NCI-H1436 treated with DMSO at 0.1 percent for 48 hours (cell line): Measurements from ENCODE around the gene P2RX3.
"Not testable (repeated sequence)": the region's sequence is repeated elsewhere in the genome, so short reads cannot be mapped to it uniquely, and the experiment has no call there.

ENCODE experiments used
- DNase-seq: peaks from one replicate; lab custom pipeline; 2025; lab: John Stamatoyannopoulos, UW

P2RX3 gene

DNA sequence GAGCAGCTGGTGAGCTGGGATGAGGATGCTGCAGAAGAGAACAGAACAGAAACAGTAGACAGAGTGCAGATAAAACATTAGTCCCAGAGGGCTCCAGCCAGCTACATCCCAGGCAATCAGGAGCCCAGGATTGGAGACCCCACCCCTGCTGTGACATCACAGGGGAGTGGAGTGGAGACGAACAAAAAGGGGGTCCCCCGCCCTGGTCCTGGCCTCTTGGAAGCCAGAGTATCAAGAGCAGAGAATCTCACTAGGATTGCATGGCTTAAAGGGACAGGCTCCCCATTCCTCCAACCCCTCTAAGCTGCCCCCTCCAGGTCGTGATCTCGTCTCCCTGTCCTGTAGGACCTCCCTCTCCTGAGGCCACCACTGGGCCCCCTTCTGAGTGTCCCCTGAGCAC lies at the start of gene P2RX3:
Gene P2RX3, plus strand, starts transcription at position 211 of the 400 bp plus-strand sequence. CDS start 199 bp downstream, outside the sequence.
- DNase-seq, result no peak

- no peak for DNase-seq
Observed at GRCh38 chr11:57288771-57289579, 49.2 kb upstream of the P2RX3 start.

DNA sequence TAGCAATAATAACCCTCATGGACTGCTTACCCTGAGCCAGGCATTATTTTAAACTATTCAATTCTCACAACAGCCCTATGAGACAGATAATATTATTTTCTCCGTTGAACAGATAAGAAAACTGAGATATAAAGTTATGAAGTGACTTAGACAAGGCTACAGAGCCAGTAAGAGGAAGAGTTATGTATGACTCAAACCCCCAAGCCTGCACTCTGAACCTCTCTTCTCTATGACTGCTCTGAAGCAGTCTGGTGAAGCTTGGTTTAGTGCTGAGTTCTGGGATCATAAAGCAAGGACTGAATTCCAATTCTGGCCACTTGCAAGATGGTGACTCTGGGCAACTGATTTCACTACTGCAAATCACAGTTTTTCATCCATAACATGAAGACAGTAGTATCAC lies 47.9 kb upstream of the P2RX3 start:
- DNase-seq, result no peak

DNA sequence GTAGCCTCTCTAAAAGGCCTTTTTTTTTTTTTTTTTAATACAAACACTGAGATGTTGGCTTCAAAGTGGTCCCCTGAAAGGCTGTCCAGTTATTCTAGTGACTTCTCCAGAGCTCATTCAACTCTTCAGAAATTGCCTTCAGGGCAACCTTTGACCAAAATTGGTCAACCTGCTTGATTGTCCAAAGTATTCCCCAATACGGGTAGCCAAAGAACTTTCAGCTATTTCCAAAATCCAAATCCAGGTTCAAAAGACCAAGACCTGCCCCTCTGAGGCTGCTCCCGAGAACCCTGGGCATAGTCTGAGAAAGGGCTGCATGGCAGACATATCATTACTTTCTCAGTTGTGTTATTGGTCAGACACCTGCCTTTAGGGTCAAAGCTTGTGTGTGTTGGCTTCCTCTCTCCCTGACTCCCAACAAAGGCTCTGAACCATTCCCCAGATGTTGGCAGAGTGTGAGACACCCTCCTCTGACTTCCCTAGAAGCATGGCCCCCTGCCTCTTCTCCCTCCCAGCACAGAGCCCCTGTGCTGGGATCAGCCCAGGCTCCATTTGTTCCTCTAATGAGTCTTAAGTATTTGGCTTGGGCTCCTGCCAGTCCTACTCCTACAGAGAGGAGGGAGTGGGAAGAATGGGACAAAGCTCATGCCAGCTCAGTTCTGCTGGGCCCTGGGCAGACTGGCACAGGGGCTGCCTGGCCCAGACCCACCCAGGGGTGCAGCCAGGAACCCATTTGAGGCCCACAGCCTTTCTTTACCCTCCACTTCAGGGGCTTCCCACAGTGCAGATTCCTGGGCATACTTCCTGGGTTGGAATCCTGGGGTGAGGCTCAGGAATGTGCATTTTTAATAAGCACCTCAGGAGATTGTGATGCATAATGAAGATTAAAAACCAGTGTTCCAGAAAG lies 43.7 kb upstream of the P2RX3 start:
- no peak for DNase-seq

DNA sequence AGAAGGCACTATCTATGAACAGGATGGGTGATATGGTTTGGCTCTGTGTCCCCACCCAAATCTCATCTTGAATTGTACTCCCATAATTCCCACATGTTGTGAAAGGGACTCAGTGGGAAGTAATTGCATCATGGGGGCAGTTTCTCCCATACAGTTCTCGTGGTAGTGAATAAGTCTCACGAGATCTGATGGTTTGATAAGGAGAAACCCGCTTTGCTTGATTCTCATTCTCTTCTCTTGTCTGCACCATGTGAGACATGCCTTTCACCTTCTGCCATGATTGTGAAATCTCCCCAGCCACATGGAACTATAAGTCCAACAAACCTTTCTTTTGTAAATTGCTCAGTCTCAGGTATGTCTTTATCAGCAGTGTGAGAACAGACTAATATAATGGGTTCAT lies 41.9 kb upstream of the P2RX3 start:
- DNase-seq, result not testable (repeated sequence)

DNA sequence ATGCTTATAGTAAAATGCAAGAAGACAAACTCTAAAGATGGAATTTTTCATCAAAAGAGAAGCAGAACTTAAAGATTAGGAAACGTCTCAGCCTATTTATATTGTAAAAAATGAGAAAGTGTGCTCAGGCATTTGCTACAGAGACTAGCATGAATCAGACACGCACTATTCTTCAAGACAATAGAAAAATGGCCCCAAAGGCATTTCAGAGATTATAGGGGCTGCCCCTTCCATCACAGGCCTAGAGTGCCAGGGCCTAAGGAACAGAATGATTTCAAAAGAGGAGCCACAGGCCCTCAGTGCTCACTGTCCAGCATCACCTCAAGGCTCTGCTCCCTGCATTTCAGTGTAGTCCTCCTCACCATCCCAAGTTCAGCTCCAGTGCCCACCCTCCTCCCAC lies 40.9 kb upstream of the P2RX3 start:
- no peak for DNase-seq

- no peak for DNase-seq
Observed at GRCh38 chr11:57299150-57299737, 38.9 kb upstream of the P2RX3 start.

DNA sequence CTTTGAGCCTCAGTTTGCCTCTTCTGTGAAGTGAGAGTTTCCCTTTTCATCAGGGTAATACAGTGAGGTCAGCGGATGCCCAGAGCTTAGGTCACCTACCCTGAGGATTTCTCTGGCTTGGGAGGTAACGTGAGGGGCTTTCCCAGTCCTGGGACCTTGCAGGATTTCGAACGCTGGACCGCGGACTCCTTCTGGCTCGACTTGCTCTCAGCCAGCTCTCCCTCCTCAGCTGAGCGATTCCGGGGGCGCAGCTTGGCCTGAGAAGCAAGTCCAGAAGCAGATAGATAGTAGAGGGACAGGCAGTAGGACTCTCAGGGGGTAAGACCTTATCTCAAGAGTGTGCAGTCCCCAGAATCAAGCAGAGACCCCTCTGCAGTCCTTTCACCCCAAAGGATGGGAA lies 37.4 kb upstream of the P2RX3 start:
- DNase-seq, result no peak

GRCh38 chr11:57301711-57302423 lies 36.3 kb upstream of the P2RX3 start:
- DNase-seq, result no peak

- no peak for DNase-seq
Observed at GRCh38 chr11:57302489-57302888, 35.7 kb upstream of the P2RX3 start.

- no peak for DNase-seq
Observed at GRCh38 chr11:57303280-57303989, 34.7 kb upstream of the P2RX3 start.

DNA sequence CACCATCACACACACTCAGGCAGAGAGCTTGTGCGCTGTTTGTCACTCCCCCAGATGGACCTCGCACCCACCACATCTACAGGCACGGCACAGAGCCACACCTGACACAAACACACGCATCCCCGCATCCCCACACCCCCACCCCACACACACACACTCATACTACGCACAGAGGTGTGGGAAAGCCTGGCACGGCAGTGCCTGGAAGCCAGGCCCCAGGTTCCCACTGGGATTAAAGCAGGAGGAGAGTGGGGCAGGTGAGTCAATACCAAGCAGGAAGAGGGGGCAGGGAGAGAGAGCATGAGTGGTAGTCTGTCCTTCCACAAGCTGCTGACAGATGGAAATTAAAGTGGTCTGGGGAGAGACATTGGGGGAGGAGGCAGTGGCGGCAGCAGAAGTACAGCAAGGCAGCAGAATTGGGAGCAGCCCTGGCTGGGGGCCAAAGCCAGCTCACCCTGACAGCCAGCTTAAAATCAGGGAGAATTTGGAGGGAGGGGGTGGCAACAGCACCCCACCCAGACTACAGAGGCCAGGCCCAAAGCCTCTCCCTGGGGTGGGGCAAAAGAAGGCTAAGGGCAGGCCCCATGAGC lies 34.1 kb upstream of the P2RX3 start:
- no peak for DNase-seq

DNA sequence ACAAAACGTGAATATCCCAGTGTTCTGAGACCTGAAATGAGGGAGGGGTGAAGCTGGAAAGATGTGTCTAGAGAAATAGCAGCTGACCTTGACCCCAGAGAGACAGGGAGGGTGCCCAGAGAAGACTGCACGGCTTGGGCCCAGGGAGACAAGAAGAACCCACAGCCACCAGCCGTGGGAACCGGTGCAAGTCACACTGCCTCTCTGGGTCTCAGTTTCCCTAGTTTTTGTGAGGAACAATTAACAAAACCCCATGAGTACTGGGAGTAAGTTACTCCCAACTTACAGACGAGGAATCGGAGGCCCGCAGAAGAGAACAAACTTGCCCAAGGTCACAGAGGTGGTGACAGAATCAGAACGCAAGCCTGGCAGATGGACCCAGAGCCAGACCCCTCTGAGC lies 32.6 kb upstream of the P2RX3 start:
- DNase-seq, result no peak

DNA sequence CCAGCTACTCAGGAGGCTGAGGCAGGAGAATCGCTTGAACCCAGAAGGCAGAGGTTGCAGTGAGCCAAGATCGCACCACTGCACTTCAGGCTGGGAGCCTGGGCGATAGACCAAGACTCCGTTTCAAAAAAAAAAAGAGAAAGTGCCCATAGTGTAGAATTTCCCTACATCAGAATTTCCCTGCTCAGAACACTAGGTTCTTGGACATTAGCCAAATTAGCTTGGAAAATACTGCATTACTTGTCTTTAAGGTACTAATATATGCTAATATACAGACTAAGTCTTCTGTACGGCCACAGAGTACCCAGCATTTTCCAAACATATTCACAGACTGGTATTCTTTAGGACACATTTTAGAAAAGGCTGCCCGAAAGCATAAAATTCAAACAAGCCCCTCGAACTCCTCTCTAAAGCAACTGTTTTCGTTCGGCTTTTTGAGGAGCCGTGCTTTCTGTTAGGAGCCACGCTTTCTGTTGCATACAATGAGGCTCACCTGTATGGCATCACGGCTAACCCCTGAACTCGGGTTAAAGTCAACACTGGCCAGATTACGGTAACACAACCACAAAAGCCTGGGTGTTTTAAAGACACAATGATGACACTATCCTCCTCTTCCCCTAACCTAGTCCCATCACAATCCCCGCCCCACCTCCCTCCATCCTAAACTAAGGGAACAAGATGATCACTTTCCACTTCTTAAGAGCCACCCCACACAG lies 31.8 kb upstream of the P2RX3 start:
- DNase-seq, result no peak

GRCh38 chr11:57306940-57307565 lies 31.1 kb upstream of the P2RX3 start:
- DNase-seq, result no peak

DNA sequence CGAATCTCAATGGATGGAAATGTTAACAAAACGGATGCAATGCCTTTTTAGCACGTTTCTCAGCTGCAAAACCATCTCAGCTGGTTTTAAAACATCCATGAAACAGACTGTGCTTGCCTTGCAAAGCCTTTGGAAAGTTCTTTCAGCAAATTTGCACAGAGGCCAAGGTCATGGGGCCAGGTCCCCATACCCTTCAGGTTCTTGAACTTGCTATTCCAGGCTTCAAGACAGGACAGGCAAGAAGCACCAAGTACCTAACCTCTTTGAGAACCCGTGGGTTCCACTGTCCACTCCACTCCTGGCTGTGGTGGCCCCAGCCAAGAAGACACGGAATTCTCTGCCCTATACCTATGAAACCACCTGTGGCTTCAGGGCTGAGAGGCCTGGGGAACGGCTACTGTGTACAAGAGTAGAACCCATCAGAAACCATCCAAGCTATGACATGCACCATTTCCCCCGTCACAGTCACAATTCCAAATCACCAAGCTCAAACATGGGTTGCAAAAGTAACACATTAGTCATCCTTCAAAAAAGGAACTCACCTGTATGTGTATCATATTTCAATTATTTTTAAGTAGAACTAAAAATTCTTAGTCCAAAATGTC lies 30.4 kb upstream of the P2RX3 start:
- DNase-seq, result no peak

DNA sequence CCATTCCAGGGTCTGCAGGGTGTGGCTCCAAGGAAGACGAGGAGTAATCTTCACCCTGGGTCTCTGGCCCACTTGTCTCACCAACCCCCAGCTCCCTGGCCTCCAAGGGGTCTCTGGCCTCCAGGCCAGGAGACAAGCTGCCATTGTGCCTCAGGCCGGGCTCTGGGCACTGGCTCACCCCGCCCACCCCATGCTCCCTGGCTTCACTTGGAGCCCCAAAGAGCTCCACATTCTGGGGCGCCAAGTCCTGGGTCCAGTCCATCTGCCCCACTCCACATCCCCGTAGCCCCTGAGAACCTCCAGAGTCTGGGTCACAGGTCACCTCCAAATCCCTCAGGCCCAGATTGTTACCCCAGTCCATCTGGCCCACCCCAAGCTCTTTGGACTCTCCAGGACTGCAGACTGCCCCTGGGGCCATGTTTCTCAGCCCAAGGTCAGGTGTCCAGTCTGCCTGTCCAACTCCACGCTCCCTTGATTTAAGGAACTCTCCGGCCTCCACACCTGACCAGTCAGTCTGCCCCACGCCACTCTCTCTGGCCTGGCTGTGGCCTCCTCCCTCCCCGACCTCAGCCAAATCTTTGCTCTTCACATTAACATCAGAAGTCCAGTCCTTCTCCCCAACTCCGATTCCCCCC lies 29.6 kb upstream of the P2RX3 start:
- DNase-seq, result no peak

- no peak for DNase-seq
Observed at GRCh38 chr11:57309106-57310059, 28.8 kb upstream of the P2RX3 start.
